KG1 (cell line): ENCODE data around the gene SMIM26.

Experiments used
- DNase-seq: peaks from one replicate; lab custom pipeline; 2025; lab: John Stamatoyannopoulos, UW

SMIM26 gene

DNA sequence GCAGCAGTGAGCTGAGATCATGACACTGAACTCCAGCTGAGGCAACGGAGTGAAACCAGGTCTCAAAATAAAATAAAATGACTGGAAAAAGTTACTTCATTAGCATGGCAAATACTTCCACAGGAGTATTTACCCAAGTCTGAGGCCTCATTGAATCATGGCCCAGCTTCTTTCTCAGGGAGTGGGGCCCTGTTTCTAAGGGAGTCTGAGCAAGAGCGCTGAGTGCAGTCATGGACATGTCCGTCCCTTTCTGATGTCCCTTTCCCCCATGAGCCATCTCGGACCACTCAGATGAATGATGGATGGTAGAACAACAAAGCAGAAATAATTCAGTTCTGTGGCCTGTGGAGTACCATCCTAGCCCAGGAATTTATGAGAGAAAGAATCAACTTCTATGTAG is 12.8 kb downstream of the SMIM26 start:
- DNase-seq: no peak

GRCh38 chr20:18585134-18585533 is 17.9 kb downstream of the SMIM26 start:
- no peak for DNase-seq

GRCh38 chr20:18587665-18588573 is 20.7 kb downstream of the SMIM26 start, which contains the start of gene DTD1:
Gene DTD1 (plus strand): TSS chr20:18588054. CDS start chr20:18588073, 19 bp downstream.
- peak; percentile 82 for DNase-seq

DNA sequence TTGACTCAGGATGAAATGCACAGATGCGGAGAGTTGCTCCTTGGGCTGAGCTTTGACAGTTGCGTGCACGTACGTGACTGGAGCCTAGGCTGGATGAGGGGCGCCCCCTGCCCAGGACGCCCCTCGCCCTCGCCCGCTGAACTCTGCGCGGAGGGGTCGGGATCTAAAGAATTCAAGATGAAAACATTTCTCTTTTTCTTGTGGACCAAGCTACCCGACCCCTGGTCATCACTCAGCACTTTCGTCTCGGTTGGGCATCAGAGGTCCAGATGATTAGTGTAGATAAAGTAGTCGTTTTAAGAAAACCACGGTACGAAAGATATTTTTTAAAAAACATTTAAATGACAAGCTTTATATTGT is 21.3 kb downstream of the SMIM26 start:
- no peak for DNase-seq

DNA sequence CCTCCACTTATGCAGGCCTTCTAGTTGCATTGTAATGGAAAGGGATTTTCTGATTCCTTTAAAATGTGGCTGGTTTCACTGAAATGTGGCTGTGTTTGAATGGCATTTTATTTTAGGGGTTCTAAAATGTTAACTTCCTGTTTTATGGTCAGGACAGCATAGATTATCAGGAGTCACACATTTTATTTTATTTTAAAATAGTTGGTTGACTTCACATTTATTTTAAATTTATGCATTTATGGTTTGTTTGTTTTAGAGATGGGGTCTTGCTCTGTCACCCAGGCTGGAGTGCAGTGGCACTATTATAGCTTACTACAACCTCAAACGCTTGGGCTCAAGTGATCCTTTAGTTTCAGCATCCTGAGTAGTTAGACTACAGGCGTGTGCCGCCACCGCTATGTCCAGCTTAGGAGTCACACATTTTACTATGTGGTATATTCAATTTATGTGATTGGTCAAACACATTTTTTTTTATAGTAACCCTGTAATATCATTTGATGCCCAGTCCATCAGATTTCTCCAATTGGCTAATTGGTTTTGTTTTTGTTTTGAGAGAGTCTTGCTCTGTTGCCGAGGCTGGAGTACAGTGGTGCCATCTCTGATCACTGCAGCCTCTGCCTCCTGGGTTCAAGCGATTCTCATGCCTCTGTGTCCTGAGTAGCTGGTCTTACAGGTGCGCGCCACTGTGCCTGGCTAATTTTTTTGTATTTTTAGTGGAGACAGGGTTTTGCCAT is 22.9 kb downstream of the SMIM26 start:
- DNase-seq: no peak

DNA sequence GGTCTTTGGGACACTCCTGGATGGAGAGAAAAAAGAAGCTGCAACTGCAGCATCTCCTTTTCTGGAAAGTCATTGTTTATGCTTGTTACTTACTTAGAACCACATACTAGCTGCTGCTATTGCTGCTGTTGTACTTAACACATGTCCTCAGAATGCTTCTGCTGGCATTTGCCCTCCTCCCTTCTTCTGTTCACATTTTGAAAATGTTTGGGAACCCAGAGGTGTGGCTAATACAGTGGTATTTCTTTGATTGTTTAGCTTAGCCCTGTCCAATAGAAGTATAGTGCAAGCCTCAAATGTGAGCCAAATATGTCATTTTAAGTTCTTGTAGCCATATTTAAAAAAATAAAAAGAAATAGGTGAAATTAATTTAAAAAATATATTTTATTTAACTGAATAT is 29.0 kb downstream of the SMIM26 start:
- DNase-seq: no peak

DNA sequence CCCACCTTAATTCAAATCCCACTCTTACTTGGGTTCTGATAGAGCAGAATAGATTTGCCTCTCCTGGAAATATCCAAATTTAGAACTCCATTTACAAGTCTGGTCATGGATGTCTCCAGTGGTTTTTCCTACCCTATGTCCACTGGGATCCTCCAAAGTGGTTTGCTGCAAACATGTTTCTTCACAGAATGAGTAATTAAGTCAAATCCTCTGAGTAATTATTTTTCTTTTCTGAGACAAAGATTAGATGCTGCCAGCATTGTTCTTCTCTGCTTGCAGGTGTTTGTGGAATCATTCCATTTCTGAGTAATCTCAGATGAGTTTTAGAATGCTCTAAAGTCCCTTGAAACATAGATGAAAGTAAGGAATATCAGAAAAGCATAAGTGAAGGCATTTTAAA is 42.5 kb downstream of the SMIM26 start:
- no peak for DNase-seq

GRCh38 chr20:18611492-18611891 is 44.3 kb downstream of the SMIM26 start:
- no peak for DNase-seq

DNA sequence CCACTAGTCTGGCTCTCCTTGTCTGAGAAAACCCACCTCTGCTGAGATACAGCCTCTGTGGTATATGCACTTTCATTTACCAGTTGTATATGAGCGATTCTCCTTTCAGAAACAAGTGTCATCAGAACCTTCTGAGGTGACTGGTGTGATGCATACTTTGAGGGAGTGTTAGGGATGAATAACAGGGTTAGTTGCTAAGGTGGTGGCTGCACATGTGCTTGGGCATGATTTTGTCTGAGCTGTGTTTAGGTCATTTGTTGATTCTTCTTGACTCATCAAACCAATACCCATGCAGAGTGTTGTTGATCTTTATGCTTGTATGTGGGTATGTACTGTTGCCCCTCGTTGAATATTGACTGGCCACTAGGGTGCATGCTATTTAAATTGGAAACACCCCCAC is 46.3 kb downstream of the SMIM26 start:
- no peak for DNase-seq

DNA sequence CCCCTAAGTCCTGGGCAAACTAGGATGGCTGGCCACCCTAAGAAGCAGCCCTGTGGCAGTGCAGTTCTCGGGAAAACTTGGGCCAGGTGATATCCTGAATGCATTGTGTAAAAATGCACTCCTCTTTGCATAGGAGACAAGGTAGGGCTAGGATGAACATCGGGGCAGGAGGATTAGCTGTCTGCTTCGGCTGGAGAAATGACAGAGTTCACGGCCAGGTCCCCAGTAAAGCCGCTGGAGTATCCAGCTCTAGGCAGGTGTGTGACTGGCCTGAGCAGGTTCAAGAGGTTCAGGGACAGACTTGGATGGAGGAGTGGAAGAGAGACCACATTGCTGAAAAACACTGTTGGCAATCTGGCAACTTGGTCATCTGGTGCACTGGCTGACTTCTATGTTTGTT is 47.0 kb downstream of the SMIM26 start:
- no peak for DNase-seq

DNA sequence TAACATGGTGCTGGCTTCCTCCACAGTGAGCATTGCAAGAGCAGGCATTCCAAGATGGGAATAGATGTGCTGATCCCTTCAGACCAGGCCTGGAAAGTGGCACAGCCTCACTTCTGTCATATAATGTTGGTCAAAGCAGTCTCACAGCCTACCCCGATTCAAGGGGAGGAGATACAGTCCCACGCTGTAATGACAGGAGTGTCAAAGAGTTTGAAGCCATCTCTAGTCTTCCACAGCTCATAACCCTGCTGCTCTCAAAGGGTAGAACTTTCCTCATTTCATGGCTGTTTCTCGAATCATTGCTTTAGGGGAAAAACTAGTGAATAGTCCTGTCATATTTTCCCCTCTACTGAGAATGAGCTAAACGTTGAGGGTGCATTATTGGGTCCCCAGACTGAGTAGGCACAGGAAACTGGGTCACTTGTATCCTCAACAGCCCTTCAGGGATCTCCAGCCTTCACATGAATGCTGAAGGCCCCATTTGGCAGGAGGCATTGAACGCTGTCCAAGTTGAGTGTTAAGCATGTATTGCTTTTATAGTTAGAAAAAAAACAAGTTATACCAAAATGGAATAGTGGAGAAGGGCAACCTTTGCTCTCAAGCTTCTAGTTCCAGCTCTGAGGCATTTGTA is 47.9 kb downstream of the SMIM26 start:
- no peak for DNase-seq
